Mesendoderm (in vitro differentiated cells): ENCODE data around the gene ASPG. TPM values are rescaled to one million over a fixed set of nuclear protein-coding genes. Genes with fewer than 3 reads are reported as not detected.

Source experiments
- DNase-seq: peaks from one replicate; pipeline ENCODE4 v3.0.0; 2013
- H2AK5ac ChIP-seq: 2 replicates; pipeline ENCODE4 v1.6.1; 2013; ENCODE audit warnings: low read length, inconsistent platforms
- H2BK120ac ChIP-seq: 2 replicates; pipeline ENCODE4 v1.6.1; 2013; ENCODE audit warnings: low read depth, mild to moderate bottlenecking, low read length, moderate library complexity, mixed read lengths
- H2BK15ac ChIP-seq: replicated peaks from 2 replicates; pipeline ENCODE4 v1.6.1; 2013; ENCODE audit warnings: low read depth, mild to moderate bottlenecking, moderate library complexity
- H2BK5ac ChIP-seq: 2 replicates; pipeline ENCODE4 v1.6.1; 2013; ENCODE audit warnings: low read length, inconsistent platforms
- H3K18ac ChIP-seq: 2 replicates; pipeline ENCODE4 v1.6.1; 2013; ENCODE audit warnings: mild to moderate bottlenecking, low read length, mixed read lengths
- H3K23ac ChIP-seq: one replicate; pipeline ENCODE4 v1.6.1; 2013; ENCODE audit warnings: low read length
- H3K27ac ChIP-seq: 2 replicates; pipeline ENCODE4 v1.5.1; 2013; ENCODE audit warnings: low read depth, mild to moderate bottlenecking, inconsistent platforms, low read length, moderate library complexity
- H3K27me3 ChIP-seq: 2 replicates; pipeline ENCODE4 v1.6.1; 2013; ENCODE audit warnings: low read length, control low read depth, mild to moderate bottlenecking, inconsistent platforms; ENCODE audit not compliant: insufficient read depth, poor library complexity
- H3K36me3 ChIP-seq: 2 replicates; pipeline ENCODE4 v1.6.1; 2013; ENCODE audit warnings: low read length, inconsistent platforms; ENCODE audit not compliant: control insufficient read depth, insufficient read depth
- H3K4ac ChIP-seq: one replicate; pipeline ENCODE4 v1.6.1; 2013; ENCODE audit warnings: low read depth, mild to moderate bottlenecking, low read length, moderate library complexity
- H3K4me1 ChIP-seq: 2 replicates; pipeline ENCODE4 v1.6.1; 2013; ENCODE audit warnings: low read depth, low read length, inconsistent platforms; ENCODE audit not compliant: control insufficient read depth
- H3K4me2 ChIP-seq: 2 replicates; pipeline ENCODE4 v1.6.1; 2013; ENCODE audit warnings: low read length
- H3K4me3 ChIP-seq: 2 replicates; pipeline ENCODE4 v1.5.1; 2013; ENCODE audit warnings: mild to moderate bottlenecking, low read length
- H3K56ac ChIP-seq: one replicate; pipeline ENCODE4 v1.6.1; 2013; ENCODE audit warnings: low read length
- H3K79me1 ChIP-seq: 2 replicates; pipeline ENCODE4 v1.6.1; 2013; ENCODE audit warnings: low read length, inconsistent platforms
- H3K79me2 ChIP-seq: 2 replicates; pipeline ENCODE4 v1.6.1; 2013; ENCODE audit warnings: mild to moderate bottlenecking, low read length; ENCODE audit not compliant: control insufficient read depth, insufficient read depth
- H3K9ac ChIP-seq: 2 replicates; pipeline ENCODE4 v1.6.1; 2013; ENCODE audit warnings: low read length, inconsistent platforms
- H4K5ac ChIP-seq: one replicate; pipeline ENCODE4 v1.6.1; 2013; ENCODE audit warnings: low read length
- H4K8ac ChIP-seq: one replicate; pipeline ENCODE4 v1.6.1; 2013; ENCODE audit warnings: low read depth, mild to moderate bottlenecking, control low read depth, low read length, moderate library complexity
- WGBS: extraction: QIAGEN DNeasy Blood & Tissue Kit; methylation state at CpG from one replicate; pipeline ENCODE4 v1.1.7; 2013; ENCODE audit warnings: low lambda C conversion rate, missing lambda C conversion rate; ENCODE audit not compliant: insufficient coverage; ENCODE audit errors: extremely low coverage; 5-methylcytosine and 5-hydroxymethylcytosine counted together
- polyA plus RNA-seq, 2 experiments: library from polyadenylated mRNA; stranded (reverse); fragments of 200-250 nt; gene quantifications; one replicate each; pipeline ENCODE4 v1.2.3, GENCODE V29; 2013

Gene ASPG
- 0.01 TPM for polyA plus RNA-seq (2013, experiment 1 of 2)
- polyA plus RNA-seq (2013, experiment 2 of 2), result 0.08 TPM

- H3K23ac ChIP-seq, result no peak within 1 kb of the TSS
- no peak within 1 kb of the TSS for H3K9ac ChIP-seq
- no peak within 1 kb of the TSS for H3K4ac ChIP-seq
- no peak within 1 kb of the TSS for H2BK5ac ChIP-seq
- H2BK120ac ChIP-seq, result no peak within 1 kb of the TSS
- H3K27ac ChIP-seq, result no peak within 1 kb of the TSS
- no peaks in the 10 kb centered on the region for H3K27me3 ChIP-seq
- H3K79me2 ChIP-seq, result no peaks in the 10 kb centered on the region
- no peak within 1 kb of the TSS for H2BK15ac ChIP-seq
- no peak within 1 kb of the TSS for H3K4me3 ChIP-seq
- no peak within 1 kb of the TSS for H3K4me2 ChIP-seq
- H2AK5ac ChIP-seq, result no peak within 1 kb of the TSS
- H4K5ac ChIP-seq, result no peak within 1 kb of the TSS
- H3K36me3 ChIP-seq, result no peaks in the 10 kb centered on the region
- no CpG with 5 or more reads among the region's 70 CpGs for WGBS
- no peak within 1 kb of the TSS for H3K18ac ChIP-seq
- H3K56ac ChIP-seq, result no peak within 1 kb of the TSS
- peak; percentile 21 for DNase-seq
- no peaks in the 10 kb centered on the region for H3K79me1 ChIP-seq
- no peaks in the 10 kb centered on the region for H3K4me1 ChIP-seq
- H4K8ac ChIP-seq, result no peak within 1 kb of the TSS
Measured at GRCh38 chr14:104085032-104085888, at the start of gene ASPG. ASPG (plus strand) TSS chr14:104085700; CDS start chr14:104085771, 71 bp downstream.

- Histone ChIP-seq H2BK5ac (no peak overlapping the region), H2AK5ac (no peak overlapping the region), H2BK120ac (no peak overlapping the region), H3K79me2 (no peaks in the 10 kb centered on the region), H3K27me3 (no peaks in the 10 kb centered on the region), H2BK15ac (no peak overlapping the region), H4K8ac (no peak overlapping the region), H3K79me1 (no peaks in the 10 kb centered on the region), H3K18ac (no peak overlapping the region), H3K27ac (no peak overlapping the region), H3K56ac (no peak overlapping the region), H3K4ac (no peak overlapping the region), H3K9ac (no peak overlapping the region), H3K4me2 (no peak overlapping the region), H4K5ac (no peak overlapping the region), H3K23ac (no peak overlapping the region), H3K4me3 (no peak overlapping the region), H3K36me3 (no peaks in the 10 kb centered on the region), H3K4me1 (no peaks in the 10 kb centered on the region)
- no peak for DNase-seq
- no CpG with 5 or more reads among the region's 7 CpGs for WGBS
Measured at GRCh38 chr14:104036212-104036611, 49.3 kb upstream of the ASPG start.

GRCh38 chr14:104037074-104037473 lies 48.4 kb upstream of the ASPG start:
- Histone ChIP-seq H2BK120ac (no peak overlapping the region), H3K4me3 (no peak overlapping the region), H3K79me2 (no peaks in the 10 kb centered on the region), H3K27me3 (no peaks in the 10 kb centered on the region), H3K9ac (no peak overlapping the region), H3K56ac (no peak overlapping the region), H3K27ac (no peak overlapping the region), H4K8ac (no peak overlapping the region), H3K79me1 (no peaks in the 10 kb centered on the region), H3K4me1 (no peaks in the 10 kb centered on the region), H2BK5ac (no peak overlapping the region), H3K4me2 (no peak overlapping the region), H2AK5ac (no peak overlapping the region), H3K36me3 (no peaks in the 10 kb centered on the region), H3K4ac (no peak overlapping the region), H3K18ac (no peak overlapping the region), H3K23ac (no peak overlapping the region), H4K5ac (no peak overlapping the region), H2BK15ac (no peak overlapping the region)
- no CpG with 5 or more reads among the region's 14 CpGs for WGBS
- DNase-seq, result no peak

- Histone ChIP-seq H3K18ac (no peak overlapping the region), H3K36me3 (no peaks in the 10 kb centered on the region), H2BK5ac (no peak overlapping the region), H3K9ac (no peak overlapping the region), H4K5ac (no peak overlapping the region), H2BK120ac (no peak overlapping the region), H3K79me1 (no peaks in the 10 kb centered on the region), H3K4ac (no peak overlapping the region), H3K27ac (no peak overlapping the region), H3K27me3 (no peaks in the 10 kb centered on the region), H3K56ac (no peak overlapping the region), H3K79me2 (no peaks in the 10 kb centered on the region), H3K4me1 (no peaks in the 10 kb centered on the region), H3K4me3 (no peak overlapping the region), H3K4me2 (no peak overlapping the region), H3K23ac (no peak overlapping the region), H2BK15ac (no peak overlapping the region), H4K8ac (no peak overlapping the region), H2AK5ac (no peak overlapping the region)
- DNase-seq, result no peak
- WGBS, result no CpG with 5 or more reads among the region's 3 CpGs
Measured at GRCh38 chr14:104037903-104038302, 47.6 kb upstream of the ASPG start.

GRCh38 chr14:104039214-104039613 lies 46.3 kb upstream of the ASPG start:
- Histone ChIP-seq H2AK5ac (no peak overlapping the region), H3K4me1 (no peaks in the 10 kb centered on the region), H2BK15ac (no peak overlapping the region), H4K5ac (no peak overlapping the region), H3K27me3 (no peaks in the 10 kb centered on the region), H3K36me3 (no peaks in the 10 kb centered on the region), H3K9ac (no peak overlapping the region), H3K4ac (no peak overlapping the region), H4K8ac (no peak overlapping the region), H3K79me2 (no peaks in the 10 kb centered on the region), H2BK120ac (no peak overlapping the region), H3K18ac (no peak overlapping the region), H3K27ac (no peak overlapping the region), H3K4me3 (no peak overlapping the region), H3K79me1 (no peaks in the 10 kb centered on the region), H3K56ac (no peak overlapping the region), H2BK5ac (no peak overlapping the region), H3K4me2 (no peak overlapping the region), H3K23ac (no peak overlapping the region)
- DNase-seq, result peak; percentile 47
- WGBS, result no CpG with 5 or more reads among the region's 5 CpGs
